GM13977 (cell line): ENCODE data around the gene PKNOX2.

Experiments used
- DNase-seq: peaks from one replicate; pipeline ENCODE4 v3.0.0; 2012; ENCODE audit warnings: low spot score
- in situ Hi-C: fragments of 300-500 bp; cut with MboI; formaldehyde crosslinking; loops from one replicate; pipeline ENCODE4 v1.12.0; 2022; ENCODE audit warnings: low sequenced_read_pairs, low pct_unique_long_range_greater_than_20kb, mixed read lengths, inconsistent platforms; ENCODE audit not compliant: unreplicated experiment
- TF ChIP-seq, protein P1 (sequence below): IDR thresholded peaks from 2 replicates; pipeline ENCODE4 v1.5.1; 2012; ENCODE audit warnings: mild to moderate bottlenecking, control low read depth; ENCODE audit not compliant: insufficient read depth; ENCODE audit errors: extremely low read depth, missing control alignments

PKNOX2 gene

DNA sequence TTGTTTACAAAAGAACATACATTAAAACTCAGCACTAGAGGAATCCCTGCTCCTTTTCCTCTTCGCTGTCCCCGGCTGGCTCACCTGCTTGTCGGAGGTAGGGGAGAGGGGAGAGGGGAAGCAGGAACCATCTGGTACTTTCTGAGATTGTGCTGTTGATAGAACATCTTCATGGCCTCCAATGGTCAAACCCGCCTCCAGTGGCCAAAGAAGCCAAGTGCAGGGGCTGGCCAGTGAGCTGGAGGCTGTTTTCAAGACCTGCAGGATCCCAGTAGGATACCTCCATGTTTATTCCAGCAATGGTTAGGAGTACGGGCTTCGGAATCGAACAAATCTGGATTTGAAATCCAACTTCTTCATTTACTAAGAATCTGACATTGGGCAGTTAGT is 92.6 kb downstream of the PKNOX2 start:
- in situ Hi-C loops = no loop called here
- no peak for DNase-seq

DNA sequence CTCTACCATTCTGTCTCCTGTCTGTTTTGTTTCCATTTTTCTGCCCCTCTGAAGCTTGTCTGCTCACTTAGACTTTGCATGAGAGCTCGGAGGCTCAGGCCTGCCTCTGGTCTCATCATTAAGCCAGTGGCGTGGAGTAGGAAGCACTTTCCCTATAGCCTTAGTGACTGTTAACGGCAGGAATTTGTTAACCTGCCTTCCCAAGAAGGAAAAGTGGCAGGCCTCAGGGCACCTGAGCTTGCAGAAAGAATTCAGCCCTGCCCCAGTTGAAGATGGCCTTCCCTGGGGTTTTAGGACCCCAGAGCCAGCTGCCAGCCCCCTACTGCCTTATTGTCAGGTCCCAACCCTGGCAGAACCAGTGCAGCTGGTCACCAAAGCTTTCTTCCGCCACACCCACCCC is 93.2 kb downstream of the PKNOX2 start:
- in situ Hi-C loops = no loop called here
- no peak for DNase-seq
- TF ChIP-seq, protein P1, sequence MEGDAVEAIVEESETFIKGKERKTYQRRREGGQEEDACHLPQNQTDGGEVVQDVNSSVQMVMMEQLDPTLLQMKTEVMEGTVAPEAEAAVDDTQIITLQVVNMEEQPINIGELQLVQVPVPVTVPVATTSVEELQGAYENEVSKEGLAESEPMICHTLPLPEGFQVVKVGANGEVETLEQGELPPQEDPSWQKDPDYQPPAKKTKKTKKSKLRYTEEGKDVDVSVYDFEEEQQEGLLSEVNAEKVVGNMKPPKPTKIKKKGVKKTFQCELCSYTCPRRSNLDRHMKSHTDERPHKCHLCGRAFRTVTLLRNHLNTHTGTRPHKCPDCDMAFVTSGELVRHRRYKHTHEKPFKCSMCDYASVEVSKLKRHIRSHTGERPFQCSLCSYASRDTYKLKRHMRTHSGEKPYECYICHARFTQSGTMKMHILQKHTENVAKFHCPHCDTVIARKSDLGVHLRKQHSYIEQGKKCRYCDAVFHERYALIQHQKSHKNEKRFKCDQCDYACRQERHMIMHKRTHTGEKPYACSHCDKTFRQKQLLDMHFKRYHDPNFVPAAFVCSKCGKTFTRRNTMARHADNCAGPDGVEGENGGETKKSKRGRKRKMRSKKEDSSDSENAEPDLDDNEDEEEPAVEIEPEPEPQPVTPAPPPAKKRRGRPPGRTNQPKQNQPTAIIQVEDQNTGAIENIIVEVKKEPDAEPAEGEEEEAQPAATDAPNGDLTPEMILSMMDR = no peak

More for the DNA sequence above, 92.6 kb downstream of the PKNOX2 start:
- TF ChIP-seq, protein P1 = no peak

DNA sequence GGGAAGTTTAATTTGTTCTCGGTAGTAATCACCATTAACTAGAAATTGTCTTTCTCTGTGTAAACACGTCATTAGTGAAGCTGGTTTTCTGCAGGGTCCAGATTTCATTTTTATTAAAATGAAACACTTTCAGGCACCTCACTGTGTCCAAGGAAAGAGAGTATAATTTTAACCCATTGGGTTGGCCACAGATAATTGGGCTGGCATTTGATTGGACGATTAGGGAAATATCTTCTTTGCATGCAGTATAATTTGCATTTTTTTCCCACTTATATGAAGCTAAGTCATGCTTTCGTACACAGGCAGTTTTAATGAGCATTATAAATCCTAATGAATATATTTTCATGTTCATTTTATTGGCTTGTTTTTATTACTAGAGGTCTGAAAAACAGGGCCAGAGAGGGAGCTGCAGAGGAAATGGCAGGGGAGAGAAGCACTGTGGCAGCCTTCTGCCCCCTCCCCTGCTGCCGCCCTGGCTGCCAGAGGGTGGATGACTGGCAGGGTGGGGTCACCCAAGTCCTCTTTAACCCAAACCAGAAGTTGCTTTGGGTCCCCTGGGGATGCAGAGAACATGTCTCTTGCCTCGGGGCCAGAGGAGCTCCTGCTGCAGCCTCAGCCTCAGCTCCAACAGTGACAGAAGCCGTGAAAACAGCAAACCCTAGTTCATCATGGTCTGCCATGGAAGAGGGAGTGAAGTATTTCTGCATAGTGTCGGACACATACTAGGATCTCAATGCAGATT is 93.9 kb downstream of the PKNOX2 start:
- TF ChIP-seq, protein P1 = no peak
- no peak for DNase-seq
- in situ Hi-C loops = no loop called here

DNA sequence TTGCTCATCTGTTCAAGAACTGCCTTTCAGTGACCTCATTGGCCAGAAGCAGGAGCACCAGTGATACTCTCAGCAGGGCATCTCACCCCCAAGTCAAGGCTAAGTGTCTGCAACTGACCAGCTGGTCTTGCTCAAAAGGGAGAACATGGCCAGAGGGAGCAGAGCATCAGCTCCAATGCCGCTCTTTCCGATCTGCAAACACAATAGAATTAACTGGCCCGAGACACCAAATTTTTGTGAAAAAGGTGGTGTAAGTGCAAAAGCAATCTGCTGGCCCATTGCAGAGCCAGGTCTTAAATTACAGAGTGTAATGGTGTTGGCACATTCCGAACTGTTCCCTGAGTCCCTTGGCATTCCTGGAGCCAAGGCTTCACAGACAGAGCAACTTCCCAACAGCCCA is 97.0 kb downstream of the PKNOX2 start:
- in situ Hi-C loops = no loop called here

DNA sequence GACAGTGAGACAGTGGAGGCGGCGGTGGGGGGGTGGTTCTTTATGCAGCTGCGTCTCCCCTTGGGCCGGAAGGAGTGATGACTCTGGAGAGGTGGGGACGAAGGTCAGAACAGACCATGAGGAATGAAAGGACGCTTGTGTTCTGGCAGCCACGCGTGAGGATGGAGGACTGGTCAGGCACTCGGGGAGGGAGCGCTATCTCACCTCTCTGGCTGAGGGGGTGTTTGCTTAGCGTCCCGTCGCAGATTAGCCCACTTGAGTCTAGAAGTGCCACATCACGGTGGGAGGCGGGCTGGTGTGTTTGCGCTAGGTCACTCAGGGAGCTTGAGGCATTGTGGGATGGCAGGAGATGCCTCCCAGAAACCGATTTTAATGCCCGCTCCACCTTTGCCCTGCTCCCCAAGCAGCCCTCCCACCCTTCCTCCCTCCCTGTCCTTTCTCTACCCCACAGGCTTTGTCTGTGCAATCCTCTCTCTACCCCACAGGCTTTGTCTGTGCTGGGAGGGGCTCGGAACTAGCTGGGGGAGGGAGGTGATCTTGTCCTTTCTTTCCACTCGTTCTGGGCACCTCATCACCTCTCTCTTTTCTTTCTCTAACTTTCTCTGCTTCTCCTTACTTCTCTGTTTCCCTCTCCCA is 97.8 kb downstream of the PKNOX2 start:
- TF ChIP-seq, protein P1 = no peak
- in situ Hi-C loops = no loop called here
- no peak for DNase-seq

More for the DNA sequence above, 97.0 kb downstream of the PKNOX2 start:
- DNase-seq = no peak
- TF ChIP-seq, protein P1 = no peak

DNA sequence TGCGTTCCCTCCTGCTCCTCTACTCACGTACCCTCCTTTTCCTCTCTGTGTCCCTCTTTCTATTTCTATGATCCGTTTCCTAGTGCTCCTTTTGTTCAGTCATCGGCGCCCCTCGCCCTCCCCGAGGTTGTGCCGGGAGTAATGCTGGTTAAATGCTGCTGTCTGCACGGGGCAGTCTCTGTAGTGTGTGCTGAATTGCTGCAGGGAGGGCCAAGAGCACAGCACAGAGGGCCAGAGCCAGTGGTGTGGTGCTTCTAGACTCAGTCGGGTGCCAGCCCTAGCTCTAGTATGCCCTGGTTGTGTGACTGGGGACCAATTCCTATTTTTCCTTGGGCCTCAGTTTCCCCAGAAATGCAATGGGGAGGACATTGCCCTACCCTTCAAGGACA is 98.3 kb downstream of the PKNOX2 start:
- TF ChIP-seq, protein P1 = no peak
- no peak for DNase-seq
- in situ Hi-C loops = no loop called here
